Activated CD8-positive, alpha-beta memory T cell treated with anti-CD3 and anti-CD28 coated beads, Interleukin-2, amount 50 U/mL, for 4 hours (primary cell): ENCODE measurements around the gene RPL27.
"Not testable (repeated sequence)": the region's sequence is repeated elsewhere in the genome, so short reads cannot be mapped to it uniquely, and the experiment has no call there.

Source experiments
- DNase-seq: peaks from one replicate; pipeline ENCODE4 v3.0.0-alpha.2; 2020

Gene RPL27

GRCh38 chr17:42997390-42997983, 732 bp upstream of the RPL27 start:
- no peak for DNase-seq

DNA sequence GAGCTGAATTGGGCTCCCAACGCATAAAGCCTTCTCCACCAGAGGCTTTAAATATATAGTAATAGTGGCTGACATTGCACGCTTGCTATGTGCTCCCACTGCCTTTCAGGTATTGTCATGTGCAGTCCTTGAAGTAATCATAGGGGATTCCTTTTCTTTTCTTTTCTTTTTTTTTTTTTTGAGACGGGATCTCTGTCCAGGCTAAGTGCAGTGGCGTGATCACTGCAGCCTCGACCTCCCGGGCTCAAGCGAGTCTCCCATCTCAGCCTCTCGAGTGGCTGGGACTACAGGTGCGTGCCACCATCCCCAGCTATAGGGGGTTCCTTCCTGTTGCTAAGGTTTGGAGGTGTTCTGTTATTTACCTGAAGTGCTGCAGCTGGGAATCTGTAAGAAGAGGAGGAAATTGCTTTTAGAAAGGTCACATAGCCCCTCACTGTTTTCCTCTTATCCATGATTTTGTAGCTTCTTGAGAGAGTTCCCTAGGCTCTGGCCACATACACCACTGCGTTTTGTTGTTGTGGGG, 845 bp downstream of the RPL27 start:
- DNase-seq = no peak

DNA sequence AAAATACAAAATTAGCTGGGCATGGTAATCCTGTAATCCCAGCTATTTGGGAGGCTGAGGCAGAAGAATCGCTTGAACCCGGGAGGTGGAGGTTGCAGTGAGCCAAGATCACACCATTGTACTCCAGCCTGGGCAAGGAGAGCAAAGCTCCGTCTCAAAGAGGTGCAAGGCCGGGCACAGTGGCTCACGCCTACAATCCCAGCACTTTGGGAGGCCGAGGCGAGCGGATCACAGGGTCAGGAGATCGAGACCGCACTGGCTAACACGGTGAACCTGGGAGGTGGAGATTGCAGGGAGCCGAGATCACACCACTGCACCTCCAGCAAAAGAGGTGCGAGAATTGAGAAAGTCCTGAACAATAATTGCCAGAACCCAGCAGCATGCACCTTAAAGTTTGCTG, 2.7 kb downstream of the RPL27 start:
- not testable (repeated sequence) for DNase-seq

- DNase-seq = no peak
Measured at GRCh38 chr17:43003542-43004172, 5.4 kb downstream of the RPL27 start.

GRCh38 chr17:43006639-43007551, 8.7 kb downstream of the RPL27 start, which contains the start of gene IFI35:
TSS of gene IFI35 (plus strand) at chr17:43006784. CDS start at chr17:43006948, 164 bp downstream.
- peak; percentile 82 for DNase-seq

GRCh38 chr17:43010667-43011308, 12.6 kb downstream of the RPL27 start:
- DNase-seq = no peak

- DNase-seq = no peak
Measured at GRCh38 chr17:43011728-43012472, 13.7 kb downstream of the RPL27 start.

DNA sequence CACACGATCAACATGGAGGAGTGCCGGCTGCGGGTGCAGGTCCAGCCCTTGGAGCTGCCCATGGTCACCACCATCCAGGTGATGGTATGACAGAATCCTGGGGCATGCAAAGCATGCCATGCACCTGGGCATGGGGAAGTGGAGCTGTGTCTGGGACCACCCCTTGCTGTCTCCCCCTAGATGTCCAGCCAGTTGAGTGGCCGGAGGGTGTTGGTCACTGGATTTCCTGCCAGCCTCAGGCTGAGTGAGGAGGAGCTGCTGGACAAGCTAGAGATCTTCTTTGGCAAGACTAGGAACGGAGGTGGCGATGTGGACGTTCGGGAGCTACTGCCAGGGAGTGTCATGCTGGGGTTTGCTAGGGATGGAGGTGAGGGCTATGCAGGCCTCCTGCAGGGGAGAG, 15.1 kb downstream of the RPL27 start:
- DNase-seq = no peak

DNA sequence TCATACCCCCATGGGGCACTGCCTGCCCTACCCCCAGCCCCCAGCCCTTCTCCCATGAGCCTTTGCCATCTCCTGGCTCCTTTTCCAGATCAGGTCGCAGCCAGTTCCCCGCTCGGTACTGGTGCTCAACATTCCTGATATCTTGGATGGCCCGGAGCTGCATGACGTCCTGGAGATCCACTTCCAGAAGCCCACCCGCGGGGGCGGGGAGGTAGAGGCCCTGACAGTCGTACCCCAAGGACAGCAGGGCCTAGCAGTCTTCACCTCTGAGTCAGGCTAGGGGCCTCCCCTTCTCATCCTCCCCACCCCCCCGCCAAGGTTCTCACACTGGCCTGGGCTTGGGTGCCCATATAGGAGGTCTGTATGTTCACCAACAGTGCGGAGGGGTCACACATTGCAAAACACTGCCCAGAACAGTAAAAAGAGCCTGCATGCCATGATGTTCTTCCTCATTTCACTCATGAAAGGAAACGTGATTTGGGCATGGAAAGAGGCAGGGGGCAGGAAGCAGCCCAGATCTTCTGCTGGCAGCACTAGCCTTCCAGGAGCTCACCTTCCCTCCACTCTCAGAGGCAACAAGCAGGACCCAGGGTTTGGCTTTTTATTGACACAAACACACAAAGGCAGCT, 15.9 kb downstream of the RPL27 start:
- DNase-seq = no peak

DNA sequence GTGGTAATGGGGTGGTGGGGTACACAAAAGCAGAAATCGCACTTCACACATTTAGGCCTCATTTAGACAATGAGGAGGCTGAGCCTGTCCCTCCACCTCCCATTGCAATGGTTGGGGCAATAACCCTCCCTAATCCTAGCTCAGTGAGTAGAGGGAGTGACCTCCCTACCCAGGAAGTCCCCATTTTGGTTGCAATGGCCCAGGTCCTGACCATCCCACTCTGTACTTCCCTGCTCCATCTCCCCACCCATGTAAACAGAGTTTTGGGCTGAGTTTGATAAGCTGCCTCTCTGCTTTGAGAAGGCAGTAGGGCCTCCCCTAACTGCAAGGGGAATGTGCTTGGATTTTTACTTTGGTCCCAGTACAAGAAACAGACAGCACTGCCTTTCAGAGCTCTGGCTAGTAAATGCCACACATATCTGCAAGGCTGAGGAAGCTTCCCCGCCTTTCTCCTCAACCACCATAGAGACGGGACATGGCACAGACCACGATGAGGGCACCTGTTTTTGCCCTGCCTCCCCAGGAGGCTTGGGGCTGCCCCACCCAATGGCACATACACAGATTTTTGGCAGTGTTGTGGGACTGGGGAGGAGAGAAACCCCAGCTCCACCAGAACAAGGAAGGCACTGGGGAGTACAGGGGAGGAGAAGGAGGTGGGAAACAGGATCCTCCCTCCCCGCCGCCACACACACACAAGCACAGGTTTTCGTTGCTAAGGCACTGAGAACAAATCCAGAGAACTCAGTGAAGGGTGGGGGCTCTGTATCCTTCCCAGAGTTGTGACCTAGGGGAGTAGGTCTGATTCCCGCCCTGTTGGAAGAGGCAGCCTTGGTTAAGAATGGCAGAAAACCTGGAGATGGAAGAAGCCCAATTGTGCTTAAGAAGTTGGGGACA, 16.7 kb downstream of the RPL27 start:
- no peak for DNase-seq

DNA sequence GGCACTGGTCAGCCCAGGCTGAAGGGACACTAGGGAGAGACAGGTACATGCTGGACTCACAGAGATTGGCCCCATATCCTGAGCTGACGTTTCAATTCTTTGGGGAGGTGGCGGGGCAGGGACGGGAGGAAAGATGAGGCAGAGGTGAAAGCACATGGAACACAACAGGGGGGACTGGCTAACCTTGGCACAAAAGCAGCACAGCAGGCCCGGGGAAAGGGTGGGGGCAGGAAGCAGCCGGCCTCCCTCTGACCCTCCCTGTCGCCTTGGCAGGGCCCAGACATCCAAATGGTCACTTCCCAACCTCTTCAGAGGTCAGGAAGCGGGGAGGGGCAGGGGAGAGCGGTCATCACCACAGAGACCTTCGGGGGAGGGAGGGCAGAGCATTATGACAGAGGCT, 17.4 kb downstream of the RPL27 start:
- no peak for DNase-seq

- DNase-seq = no peak
Measured at GRCh38 chr17:43016216-43016615, 18.0 kb downstream of the RPL27 start.

GRCh38 chr17:43018008-43018853, 20.0 kb downstream of the RPL27 start:
- no peak for DNase-seq

DNA sequence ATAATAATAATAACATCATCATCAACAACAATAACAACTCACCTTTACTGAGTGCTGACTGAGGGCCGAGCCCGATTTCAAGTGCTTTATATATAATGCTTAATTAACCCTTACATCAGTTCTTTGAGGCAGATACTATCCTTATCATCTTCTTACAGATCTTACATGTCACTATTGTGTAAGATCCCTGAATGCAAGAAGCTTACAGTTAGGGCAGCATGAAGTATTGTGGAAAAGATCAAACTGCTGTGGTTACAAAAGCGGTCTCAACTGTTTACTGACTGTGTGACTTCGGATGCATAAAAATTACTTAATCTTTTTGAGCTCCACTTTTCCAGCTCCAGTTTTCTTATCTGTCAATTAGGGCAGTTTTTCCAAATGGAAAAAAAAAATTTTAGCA, 20.7 kb downstream of the RPL27 start:
- DNase-seq = no peak

DNA sequence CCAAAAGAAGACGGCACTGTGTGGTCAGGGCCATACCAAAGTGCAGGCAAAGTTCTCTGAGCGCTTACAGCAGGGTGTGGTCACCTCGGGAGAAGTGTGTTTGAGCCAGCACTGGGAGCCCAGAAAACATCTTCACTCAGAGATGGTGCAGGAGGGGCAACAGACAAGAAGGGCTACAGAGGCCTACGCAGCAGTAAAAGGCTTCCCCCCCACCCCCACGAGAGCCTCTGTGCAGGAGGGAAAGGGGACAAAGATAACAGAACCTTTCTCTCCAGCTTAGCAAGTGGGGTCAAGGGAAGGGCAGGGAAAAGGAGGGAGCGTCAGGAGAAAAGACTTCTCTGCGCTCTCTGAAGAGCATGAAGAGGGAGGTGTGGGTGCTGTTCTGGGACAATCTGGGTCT, 21.2 kb downstream of the RPL27 start:
- DNase-seq = no peak

- no peak for DNase-seq
Measured at GRCh38 chr17:43020030-43020621, 21.9 kb downstream of the RPL27 start.

DNA sequence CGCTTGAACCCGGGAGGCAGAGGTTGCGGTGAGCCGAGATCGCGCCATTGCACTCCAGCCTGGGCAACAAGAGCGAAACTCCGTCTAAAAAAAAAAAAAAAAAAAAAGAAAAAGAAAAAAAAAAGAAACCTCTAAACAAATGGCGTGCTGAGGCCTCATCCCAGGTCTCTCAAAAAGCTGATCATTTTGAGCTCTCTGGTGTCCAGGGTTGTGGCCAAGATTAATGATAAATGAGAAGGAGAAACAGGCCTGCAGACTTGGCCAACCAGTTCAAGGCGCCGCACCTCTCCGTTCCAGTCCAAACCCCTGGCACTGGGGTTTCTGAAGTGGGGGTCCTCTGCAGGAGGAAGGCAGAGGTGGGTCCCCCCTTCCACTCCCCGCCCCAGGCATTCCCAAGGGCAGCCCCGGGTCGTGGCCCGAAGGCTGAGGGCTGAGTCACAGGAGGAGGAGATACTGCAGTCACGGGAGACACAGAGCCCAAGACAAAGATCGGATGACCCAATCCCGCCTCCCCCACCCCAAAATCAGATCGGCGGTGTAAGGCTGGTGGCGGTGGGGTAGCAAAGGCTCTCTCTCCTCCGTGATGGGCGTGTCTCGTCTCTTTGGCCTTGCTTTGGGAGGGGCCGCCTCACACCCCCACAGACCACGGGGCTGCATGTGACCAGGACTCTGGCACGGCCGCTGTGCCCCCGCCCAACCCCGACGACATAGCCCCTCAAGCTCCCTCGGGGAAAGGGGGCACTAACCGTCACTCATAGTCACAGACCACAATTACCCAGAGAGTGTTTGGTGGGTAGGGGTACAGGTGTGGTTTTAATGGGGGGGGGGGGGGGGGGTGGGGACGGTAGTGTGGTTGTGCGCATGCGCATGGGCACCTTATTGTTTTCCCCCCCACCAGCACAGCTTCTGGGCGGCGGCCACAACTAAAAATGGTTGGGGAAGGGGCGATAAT, 22.8 kb downstream of the RPL27 start:
- DNase-seq = peak; percentile 35
